Peyer's patch (tissue), 4 donors: ENCODE results near the gene CRACDL.

Experiments
- POLR2A ChIP-seq, 2 donors: fragments of 450-650 bp; IDR thresholded peaks; one replicate each; pipeline ENCODE4 v1.5.1; 2017; ENCODE audit warnings: antibody characterized with exemption in 2 of 2, mild to moderate bottlenecking in 2 of 2, moderate library complexity in 2 of 2
- TF ChIP-seq, protein P1 (sequence below), 6 experiments: fragments of 450-650 bp in 4 of 6; fragments of 200-600 bp in 2 of 6; sonication (generic) in 1 of 6; IDR thresholded peaks; one replicate each; pipeline ENCODE4 v1.5.1; 2017 to 2019; ENCODE audit warnings: antibody characterized with exemption in 6 of 6, mild to moderate bottlenecking in 3 of 6, moderate library complexity in 1 of 6

DNA sequence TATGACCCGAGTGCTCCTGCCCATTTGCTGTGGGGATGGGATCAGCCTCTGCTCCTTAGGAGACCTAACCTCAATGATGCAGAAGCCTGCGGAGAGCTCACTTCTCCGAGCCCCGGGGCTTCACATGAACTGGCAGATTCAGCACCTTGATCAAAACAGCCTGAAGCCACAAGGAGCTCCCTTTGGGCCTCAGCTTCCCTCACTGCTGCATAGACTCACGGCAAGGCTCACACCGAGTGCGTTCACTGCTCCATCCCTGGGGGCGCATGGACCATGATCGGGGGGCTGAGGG, 33.0 kb downstream of the CRACDL start:
- TF ChIP-seq, protein P1, sequence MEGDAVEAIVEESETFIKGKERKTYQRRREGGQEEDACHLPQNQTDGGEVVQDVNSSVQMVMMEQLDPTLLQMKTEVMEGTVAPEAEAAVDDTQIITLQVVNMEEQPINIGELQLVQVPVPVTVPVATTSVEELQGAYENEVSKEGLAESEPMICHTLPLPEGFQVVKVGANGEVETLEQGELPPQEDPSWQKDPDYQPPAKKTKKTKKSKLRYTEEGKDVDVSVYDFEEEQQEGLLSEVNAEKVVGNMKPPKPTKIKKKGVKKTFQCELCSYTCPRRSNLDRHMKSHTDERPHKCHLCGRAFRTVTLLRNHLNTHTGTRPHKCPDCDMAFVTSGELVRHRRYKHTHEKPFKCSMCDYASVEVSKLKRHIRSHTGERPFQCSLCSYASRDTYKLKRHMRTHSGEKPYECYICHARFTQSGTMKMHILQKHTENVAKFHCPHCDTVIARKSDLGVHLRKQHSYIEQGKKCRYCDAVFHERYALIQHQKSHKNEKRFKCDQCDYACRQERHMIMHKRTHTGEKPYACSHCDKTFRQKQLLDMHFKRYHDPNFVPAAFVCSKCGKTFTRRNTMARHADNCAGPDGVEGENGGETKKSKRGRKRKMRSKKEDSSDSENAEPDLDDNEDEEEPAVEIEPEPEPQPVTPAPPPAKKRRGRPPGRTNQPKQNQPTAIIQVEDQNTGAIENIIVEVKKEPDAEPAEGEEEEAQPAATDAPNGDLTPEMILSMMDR (IDR thresholded peaks at IDR 0.05) = no peak
- TF ChIP-seq POLR2A (IDR thresholded peaks at IDR 0.05) = no peak
